Progenitor cell of endocrine pancreas (in vitro differentiated cells): ENCODE results near the gene STK39. TPM values are rescaled to one million over a fixed set of nuclear protein-coding genes. Genes with fewer than 3 reads are reported as not detected.

Experiments
- DNase-seq: peaks from one replicate; pipeline ENCODE4 v3.0.0; 2021; ENCODE audit warnings: low spot score; ENCODE audit not compliant: unreplicated experiment
- H3K27ac Mint-ChIP-seq: 2 replicates; pipeline ENCODE4 v1.8.0; 2021; ENCODE audit warnings: mild to moderate bottlenecking, moderate library complexity, mixed read lengths
- H3K27me3 Mint-ChIP-seq: 2 replicates; pipeline ENCODE4 v1.8.0; 2021; ENCODE audit warnings: mixed read lengths
- H3K36me3 Mint-ChIP-seq: 2 replicates; pipeline ENCODE4 v1.8.0; 2022; ENCODE audit warnings: mixed read lengths; ENCODE audit not compliant: insufficient read depth
- H3K4me1 Mint-ChIP-seq: 2 replicates; pipeline ENCODE4 v1.8.0; 2021; ENCODE audit warnings: low read depth, mixed read lengths
- H3K4me3 Mint-ChIP-seq: 2 replicates; pipeline ENCODE4 v1.8.0; 2021; ENCODE audit warnings: low read depth, mild to moderate bottlenecking, moderate library complexity, mixed read lengths
- H3K9me3 Mint-ChIP-seq: 2 replicates; pipeline ENCODE4 v1.8.0; 2021; ENCODE audit warnings: low read depth, mixed read lengths
- total RNA-seq: library from RNA; stranded (reverse); gene quantifications from 2 replicates; pipeline ENCODE4 v1.2.1, GENCODE V29; 2021
- TF ChIP-seq, protein P1 (sequence below): fragments of 200-600 bp; sonication (generic); IDR thresholded peaks from one replicate; pipeline ENCODE4 v1.5.0; 2021; ENCODE audit warnings: antibody characterized with exemption, mild to moderate bottlenecking; ENCODE audit not compliant: unreplicated experiment

STK39 gene
- total RNA-seq, 1 donor from 2014 or later, result 22.9 TPM

DNA sequence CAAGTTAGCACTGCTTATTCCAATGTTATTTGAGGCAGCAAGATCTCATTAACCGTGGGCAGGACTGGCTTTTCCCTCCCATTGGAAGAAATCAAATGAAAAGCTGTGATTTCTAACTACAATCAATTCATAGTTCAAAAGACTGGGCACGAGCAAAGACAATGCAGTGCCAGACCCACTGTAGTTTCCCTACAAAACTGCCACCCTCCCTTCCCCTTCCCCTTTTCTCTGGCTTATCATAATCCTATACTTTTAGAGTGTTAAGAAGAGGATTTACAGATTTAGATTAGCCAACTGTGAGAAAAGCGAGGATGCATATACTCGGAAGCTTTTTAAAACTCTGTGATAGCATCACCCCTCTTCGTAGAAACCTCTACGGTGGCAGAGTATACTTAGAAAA lies 260.4 kb downstream of the STK39 start:
- no peak overlapping the region for H3K27ac Mint-ChIP-seq
- TF ChIP-seq, protein P1, sequence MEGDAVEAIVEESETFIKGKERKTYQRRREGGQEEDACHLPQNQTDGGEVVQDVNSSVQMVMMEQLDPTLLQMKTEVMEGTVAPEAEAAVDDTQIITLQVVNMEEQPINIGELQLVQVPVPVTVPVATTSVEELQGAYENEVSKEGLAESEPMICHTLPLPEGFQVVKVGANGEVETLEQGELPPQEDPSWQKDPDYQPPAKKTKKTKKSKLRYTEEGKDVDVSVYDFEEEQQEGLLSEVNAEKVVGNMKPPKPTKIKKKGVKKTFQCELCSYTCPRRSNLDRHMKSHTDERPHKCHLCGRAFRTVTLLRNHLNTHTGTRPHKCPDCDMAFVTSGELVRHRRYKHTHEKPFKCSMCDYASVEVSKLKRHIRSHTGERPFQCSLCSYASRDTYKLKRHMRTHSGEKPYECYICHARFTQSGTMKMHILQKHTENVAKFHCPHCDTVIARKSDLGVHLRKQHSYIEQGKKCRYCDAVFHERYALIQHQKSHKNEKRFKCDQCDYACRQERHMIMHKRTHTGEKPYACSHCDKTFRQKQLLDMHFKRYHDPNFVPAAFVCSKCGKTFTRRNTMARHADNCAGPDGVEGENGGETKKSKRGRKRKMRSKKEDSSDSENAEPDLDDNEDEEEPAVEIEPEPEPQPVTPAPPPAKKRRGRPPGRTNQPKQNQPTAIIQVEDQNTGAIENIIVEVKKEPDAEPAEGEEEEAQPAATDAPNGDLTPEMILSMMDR, result no peak
- H3K4me3 Mint-ChIP-seq, result no peak overlapping the region

DNA sequence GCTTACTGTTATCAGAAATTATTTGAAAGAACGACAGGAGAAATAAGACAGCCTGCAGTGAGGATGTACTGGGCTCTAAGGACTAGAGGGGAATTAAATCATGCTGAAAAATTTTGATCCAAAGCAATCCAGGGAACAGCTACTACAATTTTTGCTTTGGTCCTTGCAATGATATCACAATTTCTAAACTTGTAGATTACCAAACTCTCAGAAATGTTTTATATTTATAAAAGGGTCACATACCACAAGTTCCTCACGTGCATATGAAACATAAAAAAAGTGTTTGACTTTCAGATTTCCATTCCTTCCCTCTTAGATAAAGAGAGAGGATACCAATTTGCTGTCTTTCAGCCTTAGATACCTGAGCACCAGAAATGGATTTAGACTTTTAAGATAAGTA lies 261.2 kb downstream of the STK39 start:
- Mint-ChIP-seq H3K27ac (no peak overlapping the region), H3K4me3 (no peak overlapping the region), H3K27me3 (no peaks in the 10 kb centered on the region), H3K9me3 (no peaks in the 10 kb centered on the region), H3K36me3 (peaks cover 8% of the 10 kb centered on the region), H3K4me1 (no peaks in the 10 kb centered on the region)
- TF ChIP-seq, protein P1, result no peak
- DNase-seq, result no peak

More for the DNA sequence above, 260.4 kb downstream of the STK39 start:
- H3K4me1 Mint-ChIP-seq, result peaks cover 2% of the 10 kb centered on the region
- H3K36me3 Mint-ChIP-seq, result peaks cover 8% of the 10 kb centered on the region
- DNase-seq, result no peak
- H3K9me3 Mint-ChIP-seq, result no peaks in the 10 kb centered on the region
- H3K27me3 Mint-ChIP-seq, result no peaks in the 10 kb centered on the region

DNA sequence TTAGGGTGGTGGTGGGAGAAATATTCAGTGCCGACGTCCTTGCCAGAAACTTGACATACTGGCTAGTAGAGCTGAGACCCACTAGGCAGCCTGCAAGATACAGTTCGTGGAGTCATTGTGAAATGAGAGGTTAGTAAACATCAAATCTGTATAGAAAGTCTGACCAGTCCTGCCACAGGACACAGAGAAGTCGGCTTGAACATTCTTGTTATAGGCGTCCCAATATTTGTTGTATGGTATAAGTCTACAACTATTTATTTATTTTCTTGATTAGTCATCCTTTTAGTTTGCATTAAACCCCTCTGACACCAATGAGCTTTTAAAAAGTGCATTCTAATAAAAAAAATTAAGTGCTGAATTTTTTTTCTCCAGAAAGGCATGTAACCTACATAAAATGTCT lies 265.4 kb downstream of the STK39 start:
- no peaks in the 10 kb centered on the region for H3K4me1 Mint-ChIP-seq
- peaks cover 2% of the 10 kb centered on the region for H3K9me3 Mint-ChIP-seq
- H3K36me3 Mint-ChIP-seq, result peaks cover 26% of the 10 kb centered on the region
- H3K4me3 Mint-ChIP-seq, result no peak overlapping the region
- H3K27me3 Mint-ChIP-seq, result no peaks in the 10 kb centered on the region
- TF ChIP-seq, protein P1, result no peak
- no peak for DNase-seq
- no peak overlapping the region for H3K27ac Mint-ChIP-seq

DNA sequence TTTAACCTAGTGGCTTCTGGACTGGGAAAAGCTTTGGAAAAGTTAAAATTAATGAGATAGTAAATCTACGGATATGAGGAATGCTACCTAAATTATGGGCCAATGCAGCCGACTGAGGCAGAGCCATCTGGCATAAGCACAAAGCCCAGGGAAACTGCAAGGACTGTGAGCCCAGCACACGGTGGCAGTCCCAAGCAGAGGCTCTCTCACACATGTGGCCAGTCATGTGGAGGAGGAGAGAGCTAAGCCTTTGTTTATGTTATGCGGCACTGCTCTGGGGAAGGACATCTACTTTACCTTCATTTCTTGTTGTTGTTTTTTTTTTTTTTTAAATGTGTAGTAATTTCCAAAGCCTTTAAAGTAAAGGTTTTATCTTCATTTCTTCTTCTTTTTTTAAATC lies 267.0 kb downstream of the STK39 start:
- Mint-ChIP-seq H3K36me3 (peaks cover 36% of the 10 kb centered on the region), H3K4me3 (no peak overlapping the region), H3K9me3 (peaks cover 12% of the 10 kb centered on the region), H3K4me1 (no peaks in the 10 kb centered on the region), H3K27me3 (no peaks in the 10 kb centered on the region), H3K27ac (no peak overlapping the region)
- TF ChIP-seq, protein P1, result no peak
- no peak for DNase-seq

DNA sequence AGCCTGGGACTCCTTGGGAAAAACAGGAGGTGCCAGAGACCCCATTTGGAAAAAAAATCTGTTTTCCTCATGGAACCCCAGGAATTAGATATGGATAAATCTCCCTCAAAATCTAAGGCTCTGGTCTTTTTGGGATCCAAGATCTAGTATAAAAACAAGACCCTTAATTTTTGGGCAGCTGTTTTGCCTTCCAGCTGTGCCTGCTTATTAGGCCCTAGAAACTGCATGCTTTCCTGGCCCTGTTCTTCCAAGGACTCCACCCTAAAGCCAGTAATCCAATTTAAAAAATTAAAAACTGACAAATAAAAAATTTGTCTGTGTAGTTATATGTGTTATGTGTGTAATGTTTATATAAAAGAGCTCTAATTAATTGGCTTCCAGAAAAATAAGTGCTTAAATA lies 274.6 kb downstream of the STK39 start:
- Mint-ChIP-seq H3K27ac (no peak overlapping the region), H3K27me3 (no peaks in the 10 kb centered on the region), H3K4me1 (no peaks in the 10 kb centered on the region), H3K9me3 (peaks cover 56% of the 10 kb centered on the region), H3K36me3 (peaks cover 61% of the 10 kb centered on the region), H3K4me3 (no peak overlapping the region)
- DNase-seq, result no peak
- TF ChIP-seq, protein P1, result no peak
